Measurements from ENCODE around the gene NPBWR2.

The NPBWR2 gene

DNA sequence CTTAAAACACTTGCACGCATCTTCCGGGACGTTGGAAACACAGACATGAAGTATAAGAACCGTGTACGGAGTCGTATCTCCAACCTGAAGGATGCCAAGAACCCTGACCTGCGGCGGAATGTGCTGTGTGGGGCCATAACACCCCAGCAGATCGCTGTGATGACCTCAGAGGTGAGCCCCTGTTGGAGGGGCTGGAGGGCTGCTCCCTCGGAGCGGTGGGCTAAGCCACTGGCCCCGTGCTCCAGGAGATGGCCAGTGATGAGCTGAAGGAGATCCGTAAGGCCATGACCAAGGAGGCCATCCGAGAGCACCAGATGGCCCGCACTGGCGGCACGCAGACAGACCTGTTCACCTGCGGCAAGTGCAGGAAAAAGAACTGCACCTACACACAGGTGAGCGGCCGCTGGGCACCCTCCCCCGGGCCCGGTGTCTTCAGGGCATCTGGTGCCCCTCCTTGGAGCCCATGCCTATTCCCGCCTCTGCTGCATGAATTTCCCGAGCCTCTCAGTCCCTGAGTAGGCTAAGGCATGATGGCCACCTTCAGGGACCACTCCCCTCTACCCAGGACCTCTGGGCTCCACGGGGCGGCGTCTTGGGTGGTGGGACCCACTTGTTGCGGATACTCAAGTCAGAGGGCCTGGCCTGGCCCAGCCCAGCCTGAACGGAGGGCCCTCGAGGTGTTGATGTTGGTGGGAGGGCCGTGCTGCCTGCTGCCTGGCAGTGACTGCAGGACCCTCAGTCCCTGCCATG, 36.9 kb downstream of the NPBWR2 start:
- Histone ChIP-seq H3K27ac (ENCODE audit: extremely low read depth, low read depth, low read length) (no peak overlapping the region), H3K4me3 (ENCODE audit: low read depth, low read length) (no peak overlapping the region), H3K36me3 (ENCODE audit: control insufficient read depth in 2 of 2, insufficient read depth in 1 of 2, low read length in 2 of 2) (peaks cover 0 to 22% of the 10 kb centered on the region in 2 experiments; a peak in 1 of 3 replicates), H3K9me3 (ENCODE audit: control insufficient read depth, insufficient read depth, low read depth, low read length) (no peaks in the 10 kb centered on the region), H3K4me1 (ENCODE audit: control insufficient read depth, insufficient read depth, low read length) (no peaks in the 10 kb centered on the region)
- CTCF ChIA-PET: interaction anchor here (0.6 to 1.7 kb wide), 7 partner anchors 8 to 380 kb away, joined by 3 to 5 read pairs (median 3); partner anchors contain the start of gene OPRL1
- POLR2A ChIA-PET: interaction anchor here (0.5 kb wide), 1 partner anchor 27 kb away, joined by 3 read pairs; no protein-coding TSS in a partner anchor
- TF ChIP-seq, protein P1, sequence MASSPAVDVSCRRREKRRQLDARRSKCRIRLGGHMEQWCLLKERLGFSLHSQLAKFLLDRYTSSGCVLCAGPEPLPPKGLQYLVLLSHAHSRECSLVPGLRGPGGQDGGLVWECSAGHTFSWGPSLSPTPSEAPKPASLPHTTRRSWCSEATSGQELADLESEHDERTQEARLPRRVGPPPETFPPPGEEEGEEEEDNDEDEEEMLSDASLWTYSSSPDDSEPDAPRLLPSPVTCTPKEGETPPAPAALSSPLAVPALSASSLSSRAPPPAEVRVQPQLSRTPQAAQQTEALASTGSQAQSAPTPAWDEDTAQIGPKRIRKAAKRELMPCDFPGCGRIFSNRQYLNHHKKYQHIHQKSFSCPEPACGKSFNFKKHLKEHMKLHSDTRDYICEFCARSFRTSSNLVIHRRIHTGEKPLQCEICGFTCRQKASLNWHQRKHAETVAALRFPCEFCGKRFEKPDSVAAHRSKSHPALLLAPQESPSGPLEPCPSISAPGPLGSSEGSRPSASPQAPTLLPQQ (tag by site-specific recombination; IDR thresholded peaks at IDR 0.05): peak; percentile 41; the same call in 1 of the 2 replicates
- TF ChIP-seq ZFP69B (tag by site-specific recombination; IDR thresholded peaks at IDR 0.05) (0 out of 2 replicates have a peak, but pooled peaks have one; percentile 15), ZNF600 (tag by site-specific recombination; IDR thresholded peaks at IDR 0.05) (peak; percentile 44; the same call in 1 of the 2 replicates), ZNF76 (tag by site-specific recombination; IDR thresholded peaks at IDR 0.05; ENCODE audit: borderline replicate concordance, low read depth) (no peak), SCRT2 (tag by site-specific recombination; IDR thresholded peaks at IDR 0.05) (peak; percentile 68), ZNF398 (tag by site-specific recombination; IDR thresholded peaks at IDR 0.05) (no peak), ZNF354C (tag by site-specific recombination; IDR thresholded peaks at IDR 0.05; ENCODE audit: borderline replicate concordance, low read depth) (no peak), ZNF776 (tag by site-specific recombination; IDR thresholded peaks at IDR 0.05; ENCODE audit: borderline replicate concordance) (no peak)
- TF ChIP-seq, protein P2, sequence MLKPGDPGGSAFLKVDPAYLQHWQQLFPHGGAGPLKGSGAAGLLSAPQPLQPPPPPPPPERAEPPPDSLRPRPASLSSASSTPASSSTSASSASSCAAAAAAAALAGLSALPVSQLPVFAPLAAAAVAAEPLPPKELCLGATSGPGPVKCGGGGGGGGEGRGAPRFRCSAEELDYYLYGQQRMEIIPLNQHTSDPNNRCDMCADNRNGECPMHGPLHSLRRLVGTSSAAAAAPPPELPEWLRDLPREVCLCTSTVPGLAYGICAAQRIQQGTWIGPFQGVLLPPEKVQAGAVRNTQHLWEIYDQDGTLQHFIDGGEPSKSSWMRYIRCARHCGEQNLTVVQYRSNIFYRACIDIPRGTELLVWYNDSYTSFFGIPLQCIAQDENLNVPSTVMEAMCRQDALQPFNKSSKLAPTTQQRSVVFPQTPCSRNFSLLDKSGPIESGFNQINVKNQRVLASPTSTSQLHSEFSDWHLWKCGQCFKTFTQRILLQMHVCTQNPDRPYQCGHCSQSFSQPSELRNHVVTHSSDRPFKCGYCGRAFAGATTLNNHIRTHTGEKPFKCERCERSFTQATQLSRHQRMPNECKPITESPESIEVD (tag by site-specific recombination; IDR thresholded peaks at IDR 0.05): no peak

DNA sequence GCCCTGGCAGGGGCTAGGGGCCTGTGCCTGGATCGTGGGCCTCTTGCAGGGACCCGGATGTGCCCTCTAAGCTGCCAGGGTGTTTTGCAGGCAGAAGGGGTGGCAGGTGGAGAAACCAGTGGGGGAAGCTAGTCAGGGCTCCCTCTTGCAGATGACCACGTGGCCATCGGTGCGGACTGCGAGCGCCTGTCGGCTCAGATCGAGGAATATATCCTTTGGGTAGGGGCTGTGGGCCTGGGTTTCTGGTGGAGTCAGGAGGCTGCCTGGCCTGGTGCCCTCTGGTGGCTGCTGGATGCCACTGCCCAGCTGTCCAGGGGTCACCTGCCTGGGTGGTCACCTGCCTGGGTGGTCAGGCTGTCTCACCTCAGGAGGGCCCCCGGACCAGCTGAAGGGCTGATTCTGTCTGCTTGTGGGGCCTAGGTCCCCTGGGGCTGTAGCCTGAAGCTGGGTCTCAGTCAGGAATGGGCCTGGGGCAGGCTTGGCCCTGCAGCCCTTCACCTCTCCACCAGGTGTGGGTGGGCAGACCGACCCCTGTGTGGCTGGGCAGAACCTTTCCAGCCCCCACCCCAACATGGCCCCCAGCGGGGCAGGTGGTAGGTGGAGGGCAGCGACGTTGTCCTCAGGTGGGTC, 37.6 kb downstream of the NPBWR2 start:
- H3K4me1 ChIP-seq (ENCODE audit: control insufficient read depth, insufficient read depth, low read length): no peaks in the 10 kb centered on the region
- no peak overlapping the region for H3K27ac ChIP-seq (ENCODE audit: extremely low read depth, low read depth, low read length)
- H3K36me3 ChIP-seq (ENCODE audit: control insufficient read depth in 2 of 2, insufficient read depth in 1 of 2, low read length in 2 of 2): peaks cover 0 to 22% of the 10 kb centered on the region in 2 experiments; a peak in 1 of 3 replicates
- no peaks in the 10 kb centered on the region for H3K9me3 ChIP-seq (ENCODE audit: control insufficient read depth, insufficient read depth, low read depth, low read length)
- ChIA-PET CTCF (interaction anchor here (0.6 to 1.7 kb wide), 5 partner anchors 9 to 359 kb away, joined by 3 to 6 read pairs (median 3); partner anchors contain the start of gene OPRL1), POLR2A (interaction anchor here (0.5 kb wide), 1 partner anchor 27 kb away, joined by 3 read pairs; no protein-coding TSS in a partner anchor)
- no peak overlapping the region for H3K4me3 ChIP-seq (ENCODE audit: low read depth, low read length)
- TF ChIP-seq, protein P3, sequence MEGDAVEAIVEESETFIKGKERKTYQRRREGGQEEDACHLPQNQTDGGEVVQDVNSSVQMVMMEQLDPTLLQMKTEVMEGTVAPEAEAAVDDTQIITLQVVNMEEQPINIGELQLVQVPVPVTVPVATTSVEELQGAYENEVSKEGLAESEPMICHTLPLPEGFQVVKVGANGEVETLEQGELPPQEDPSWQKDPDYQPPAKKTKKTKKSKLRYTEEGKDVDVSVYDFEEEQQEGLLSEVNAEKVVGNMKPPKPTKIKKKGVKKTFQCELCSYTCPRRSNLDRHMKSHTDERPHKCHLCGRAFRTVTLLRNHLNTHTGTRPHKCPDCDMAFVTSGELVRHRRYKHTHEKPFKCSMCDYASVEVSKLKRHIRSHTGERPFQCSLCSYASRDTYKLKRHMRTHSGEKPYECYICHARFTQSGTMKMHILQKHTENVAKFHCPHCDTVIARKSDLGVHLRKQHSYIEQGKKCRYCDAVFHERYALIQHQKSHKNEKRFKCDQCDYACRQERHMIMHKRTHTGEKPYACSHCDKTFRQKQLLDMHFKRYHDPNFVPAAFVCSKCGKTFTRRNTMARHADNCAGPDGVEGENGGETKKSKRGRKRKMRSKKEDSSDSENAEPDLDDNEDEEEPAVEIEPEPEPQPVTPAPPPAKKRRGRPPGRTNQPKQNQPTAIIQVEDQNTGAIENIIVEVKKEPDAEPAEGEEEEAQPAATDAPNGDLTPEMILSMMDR (tag by site-specific recombination; IDR thresholded peaks at IDR 0.05): peak; percentile 93
- TF ChIP-seq SCRT2 (tag by site-specific recombination; IDR thresholded peaks at IDR 0.05): peak; percentile 27; the same call in 1 of the 2 replicates
- TF ChIP-seq ZNF423 (tag by site-specific recombination; IDR thresholded peaks at IDR 0.05): 0 out of 2 replicates have a peak, but pooled peaks have one; percentile 16
- peak; percentile 94 for TF ChIP-seq GLIS2 (tag by site-specific recombination; IDR thresholded peaks at IDR 0.05)
- peak; percentile 98 for TF ChIP-seq GLIS1 (tag by site-specific recombination; IDR thresholded peaks at IDR 0.05)
- no peak for TF ChIP-seq INSM2 (tag by site-specific recombination; IDR thresholded peaks at IDR 0.05)
